ENCODE data around the gene SPINDOC.
"Not testable (repeated sequence)": the region's sequence is repeated elsewhere in the genome, so short reads cannot be mapped to it uniquely, and the experiment has no call there.

The SPINDOC gene

GRCh38 chr11:63791495-63792167, 21.6 kb upstream of the SPINDOC start:
- DNase-seq: no peak

DNA sequence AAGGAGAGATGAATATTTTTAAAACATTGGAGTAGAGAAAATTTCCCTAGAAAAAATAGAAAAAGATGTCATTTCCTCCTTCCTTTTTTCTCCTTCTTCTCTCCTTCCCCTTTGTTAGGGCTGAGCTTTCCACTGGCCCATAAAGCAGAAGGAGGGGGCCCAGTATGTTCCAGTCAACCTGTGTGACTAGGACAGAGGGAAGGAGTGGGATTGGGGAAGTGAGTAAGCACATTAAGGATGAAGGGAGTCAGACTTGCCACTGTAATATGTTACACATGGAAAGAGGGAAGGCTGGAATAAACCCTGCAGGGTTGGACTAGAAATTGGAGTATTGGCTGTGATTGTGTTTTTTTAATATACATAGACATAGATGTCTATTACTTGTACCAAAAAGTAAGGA, 20.1 kb upstream of the SPINDOC start:
- no peak for DNase-seq

DNA sequence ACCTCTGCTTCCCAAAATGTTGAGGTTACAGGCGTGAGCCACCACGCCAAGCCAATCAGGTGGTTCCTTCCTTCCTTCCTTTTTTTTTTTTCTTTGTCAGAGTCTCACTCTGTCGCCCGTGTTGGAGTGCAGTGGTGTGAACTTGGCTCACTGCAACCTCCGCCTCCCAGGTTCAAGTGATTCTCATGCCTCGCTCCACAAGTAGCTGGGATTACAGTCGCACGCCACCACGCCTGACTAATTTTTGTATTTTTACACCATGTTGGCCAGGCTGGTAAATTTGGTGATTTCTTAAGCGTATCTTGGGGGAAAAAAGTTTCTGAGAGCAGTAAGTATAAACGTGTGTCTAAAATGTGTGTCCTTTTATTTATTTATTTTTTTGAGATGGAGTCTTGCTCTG, 18.2 kb upstream of the SPINDOC start:
- DNase-seq: no peak

GRCh38 chr11:63800921-63801320, 12.3 kb upstream of the SPINDOC start:
- no peak for DNase-seq

DNA sequence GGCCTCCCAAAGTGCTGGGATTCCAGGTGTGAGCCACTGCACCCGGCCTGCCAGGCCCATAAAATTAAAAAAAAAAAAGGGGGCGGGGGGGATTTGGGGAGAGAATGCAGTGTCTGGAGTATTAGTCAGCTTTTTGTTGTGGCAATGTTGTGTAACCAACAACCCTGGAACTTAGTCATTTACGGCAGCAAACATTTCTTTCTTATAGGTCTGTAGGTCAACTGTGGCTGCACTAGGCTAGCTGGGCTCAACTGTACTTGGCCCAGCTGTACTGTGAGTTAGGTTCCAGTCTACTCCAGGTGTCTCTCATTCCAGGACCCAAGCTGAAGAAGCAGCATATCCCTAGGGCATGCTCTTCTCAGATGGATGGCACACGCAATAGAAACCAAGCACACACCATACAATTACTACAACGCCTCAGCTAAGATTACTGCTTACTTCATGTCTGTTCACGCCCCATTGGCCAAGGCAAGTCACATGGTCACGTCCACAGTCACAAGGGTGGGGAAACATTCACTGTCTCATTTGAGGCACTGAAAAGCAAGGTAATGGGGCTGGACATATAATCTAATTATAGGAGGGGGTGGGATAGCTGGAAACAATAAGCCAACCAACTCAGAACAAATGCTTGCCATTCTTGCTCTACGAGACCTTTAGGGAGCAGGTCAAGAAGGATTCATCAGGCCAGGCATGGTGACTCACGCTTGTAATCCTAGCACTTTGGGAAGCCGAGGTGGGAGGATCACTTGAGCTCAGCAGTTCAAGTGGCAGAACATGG, 10.4 kb upstream of the SPINDOC start:
- DNase-seq: no peak

DNA sequence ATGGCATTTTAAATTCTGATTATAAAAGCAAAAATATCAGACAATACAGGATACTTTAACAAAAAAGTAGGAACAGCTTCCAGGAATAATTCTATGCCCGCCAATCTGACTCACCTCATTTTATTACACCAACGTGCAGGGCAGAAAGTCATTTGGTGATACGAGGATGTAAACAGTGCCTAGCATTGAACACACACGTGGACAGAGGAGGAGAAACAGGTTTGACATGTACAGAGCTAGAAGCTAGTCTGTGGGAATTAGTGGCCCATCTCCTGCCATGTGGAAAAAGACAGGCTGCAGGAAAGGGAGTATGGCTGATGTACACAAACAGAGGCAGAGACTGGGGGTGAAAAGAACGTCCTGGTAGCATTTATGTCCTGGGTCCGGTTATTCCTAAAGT, 9.0 kb upstream of the SPINDOC start:
- no peak for DNase-seq

- DNase-seq: no peak
Measured at GRCh38 chr11:63805844-63806415, 7.3 kb upstream of the SPINDOC start.

GRCh38 chr11:63810383-63810782, 2.9 kb upstream of the SPINDOC start:
- DNase-seq: not testable (repeated sequence)

- DNase-seq: no peak
Measured at GRCh38 chr11:63811522-63811921, 1.7 kb upstream of the SPINDOC start.

- DNase-seq: peak; percentile 57
Measured at GRCh38 chr11:63813563-63814382, 517 bp downstream of the SPINDOC start.

DNA sequence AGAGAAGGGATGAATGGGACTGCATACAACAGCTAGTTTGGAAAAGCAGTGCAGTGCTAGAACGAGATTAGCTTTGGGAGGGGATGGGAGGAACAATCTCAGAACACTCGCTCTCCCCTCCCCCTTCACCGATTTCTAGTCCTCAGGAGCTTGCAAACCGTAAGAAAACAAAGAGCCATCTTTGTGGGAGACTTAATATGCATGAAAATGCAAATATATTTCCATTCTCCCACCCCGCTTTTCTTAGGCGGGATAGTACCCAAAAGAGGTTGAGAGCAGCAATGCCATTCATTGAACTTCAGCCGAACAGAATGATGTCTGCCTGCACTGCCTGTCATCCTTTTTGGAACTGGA, 1.1 kb downstream of the SPINDOC start:
- DNase-seq: no peak

DNA sequence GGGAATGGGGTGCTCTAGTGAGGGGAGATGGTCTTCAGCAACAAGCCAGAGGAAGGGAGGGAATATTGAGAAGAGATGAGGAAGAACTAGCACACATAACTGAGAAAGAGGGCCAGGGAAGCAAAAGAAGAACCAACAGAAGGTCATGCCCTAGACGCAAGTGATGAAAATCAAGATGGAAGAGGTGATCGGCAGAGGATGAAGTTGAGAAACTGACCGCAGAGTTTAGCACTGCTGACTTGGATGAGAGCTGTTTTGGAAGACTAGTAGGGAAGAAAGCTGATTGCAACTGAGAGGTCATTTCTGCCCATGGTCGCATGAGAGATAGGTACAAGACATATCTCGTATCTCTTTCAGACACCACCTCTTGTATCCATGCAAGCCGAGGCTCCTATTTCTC, 2.9 kb downstream of the SPINDOC start:
- no peak for DNase-seq

- no peak for DNase-seq
Measured at GRCh38 chr11:63816732-63817131, 3.5 kb downstream of the SPINDOC start.

DNA sequence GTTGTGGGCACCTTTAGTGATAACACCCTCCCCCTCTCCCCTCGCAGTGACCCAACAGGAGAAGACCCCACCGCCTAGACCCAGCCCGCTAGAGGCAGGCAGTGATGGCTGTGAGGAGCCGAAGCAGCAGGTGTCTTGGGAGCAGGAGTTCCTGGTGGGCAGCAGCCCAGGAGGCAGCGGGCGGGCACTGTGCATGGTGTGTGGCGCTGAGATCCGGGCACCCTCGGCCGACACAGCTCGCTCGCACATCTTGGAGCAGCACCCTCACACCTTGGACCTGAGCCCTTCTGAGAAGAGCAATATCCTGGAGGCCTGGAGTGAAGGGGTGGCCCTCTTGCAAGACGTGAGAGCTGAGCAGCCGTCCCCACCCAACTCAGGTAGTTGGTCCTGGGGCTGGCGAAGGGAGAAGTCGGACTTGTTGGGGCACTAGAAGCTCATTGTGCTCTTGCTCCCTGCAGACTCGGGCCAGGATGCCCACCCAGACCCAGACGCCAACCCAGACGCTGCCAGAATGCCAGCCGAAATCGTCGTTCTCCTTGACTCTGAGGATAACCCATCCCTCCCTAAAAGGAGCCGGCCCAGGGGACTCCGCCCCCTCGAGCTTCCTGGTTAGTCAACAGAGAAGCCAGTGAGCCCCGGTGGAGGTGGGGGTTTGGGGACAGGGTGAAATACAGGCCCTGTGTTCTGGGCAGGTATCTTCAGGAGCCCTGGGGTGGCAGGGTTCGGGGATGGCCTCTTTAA, 4.7 kb downstream of the SPINDOC start:
- no peak for DNase-seq

DNA sequence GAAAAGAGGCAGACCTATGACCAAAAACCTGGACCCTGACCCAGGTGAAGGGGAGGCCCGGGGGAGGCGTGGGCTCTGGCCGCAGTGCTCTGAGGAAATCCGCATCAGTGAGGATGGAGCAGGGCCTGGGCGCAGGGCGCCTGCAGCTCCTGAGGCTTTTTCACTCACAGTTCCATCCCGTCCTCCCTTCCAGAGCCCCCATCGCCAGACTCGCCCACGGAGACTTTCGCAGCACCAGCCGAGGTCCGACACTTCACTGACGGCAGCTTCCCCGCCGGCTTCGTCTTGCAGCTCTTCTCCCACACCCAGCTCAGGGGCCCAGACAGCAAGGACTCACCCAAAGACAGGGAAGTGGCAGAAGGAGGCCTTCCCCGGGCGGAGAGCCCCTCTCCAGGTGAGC, 5.4 kb downstream of the SPINDOC start:
- DNase-seq: no peak

- DNase-seq: no peak
Measured at GRCh38 chr11:63821411-63821810, 8.2 kb downstream of the SPINDOC start.

GRCh38 chr11:63826471-63827190, 13.4 kb downstream of the SPINDOC start:
- DNase-seq: no peak

- peak; percentile 16 for DNase-seq
Measured at GRCh38 chr11:63829823-63830489, 16.7 kb downstream of the SPINDOC start.

- no peak for DNase-seq
Measured at GRCh38 chr11:63831326-63831725, 18.1 kb downstream of the SPINDOC start.

DNA sequence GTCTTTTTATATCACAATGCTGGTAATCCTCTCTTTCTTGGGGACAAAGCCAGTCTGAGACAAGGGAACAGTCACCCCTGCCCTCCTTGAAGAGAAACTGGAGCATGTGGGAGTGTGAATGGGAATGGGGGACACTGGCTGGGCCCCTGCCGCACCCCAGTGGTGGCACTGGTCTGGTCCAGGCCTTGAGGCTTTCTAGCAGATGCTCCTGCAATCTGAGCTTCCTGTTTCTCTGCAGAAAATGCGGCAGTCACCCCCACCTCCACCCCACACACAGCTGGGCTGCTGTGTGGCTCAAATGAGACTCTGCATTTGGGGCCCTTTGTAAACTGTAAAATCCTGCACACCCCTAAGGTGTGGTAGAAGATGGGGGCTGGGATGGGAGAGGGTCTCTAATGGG, 19.1 kb downstream of the SPINDOC start:
- no peak for DNase-seq

- DNase-seq: no peak
Measured at GRCh38 chr11:63833048-63833447, 19.8 kb downstream of the SPINDOC start.

All from CD4-positive, alpha-beta T cell treated with Interleukin-17A for 4 hours (primary cell).